GM18909 (cell line): ENCODE measurements around the gene DDA1.

Source experiments
- ATAC-seq: cut with Tn5 transposase; IDR thresholded peaks from one replicate; pipeline ENCODE4 v1.9.1; 2021; ENCODE audit warnings: mild to moderate bottlenecking; ENCODE audit not compliant: unreplicated experiment, poor library complexity

DDA1 gene

DNA sequence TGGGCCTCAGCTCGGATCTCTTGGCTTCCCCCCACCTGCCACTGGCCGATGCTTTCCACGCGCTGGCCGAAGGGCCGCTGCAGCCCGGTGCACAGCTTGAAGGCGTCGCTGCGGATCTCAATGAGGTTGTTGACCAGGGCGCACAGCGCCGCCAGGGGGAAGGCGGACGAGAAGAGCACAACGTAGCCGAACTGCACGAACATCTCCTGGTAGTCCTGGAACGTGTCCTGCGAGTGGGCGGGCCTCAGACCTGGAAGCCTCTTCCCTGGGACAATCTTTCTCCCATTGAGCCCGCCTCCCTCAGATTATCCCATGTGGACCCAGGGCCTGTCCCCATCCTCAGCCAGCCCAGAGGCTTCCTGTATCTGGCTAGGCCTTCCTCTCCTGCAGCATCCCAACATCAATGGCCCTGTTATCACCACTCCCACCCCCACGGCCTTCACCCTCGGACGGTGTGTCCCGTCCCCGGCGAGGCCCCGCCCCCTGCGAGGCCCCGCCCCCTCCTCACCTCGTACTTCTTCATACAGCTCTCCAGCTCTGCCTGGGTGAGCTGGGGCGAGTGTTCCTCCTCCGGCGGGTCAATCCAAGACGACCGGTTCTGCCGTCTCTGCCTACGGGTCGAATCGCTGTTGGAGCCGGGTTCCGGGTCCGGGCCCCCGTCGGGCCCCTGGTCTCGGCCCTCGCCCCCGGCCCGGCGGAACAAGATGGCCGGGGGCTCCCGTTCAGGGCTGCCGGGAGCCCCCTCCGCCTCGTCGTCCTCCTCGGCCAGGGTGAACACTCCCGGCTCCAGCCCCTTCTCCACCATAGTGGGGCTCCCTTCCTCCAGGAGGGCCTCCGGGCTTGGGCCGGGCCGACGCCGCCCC, 18.5 kb downstream of the DDA1 start:
- ATAC-seq: no peak

DNA sequence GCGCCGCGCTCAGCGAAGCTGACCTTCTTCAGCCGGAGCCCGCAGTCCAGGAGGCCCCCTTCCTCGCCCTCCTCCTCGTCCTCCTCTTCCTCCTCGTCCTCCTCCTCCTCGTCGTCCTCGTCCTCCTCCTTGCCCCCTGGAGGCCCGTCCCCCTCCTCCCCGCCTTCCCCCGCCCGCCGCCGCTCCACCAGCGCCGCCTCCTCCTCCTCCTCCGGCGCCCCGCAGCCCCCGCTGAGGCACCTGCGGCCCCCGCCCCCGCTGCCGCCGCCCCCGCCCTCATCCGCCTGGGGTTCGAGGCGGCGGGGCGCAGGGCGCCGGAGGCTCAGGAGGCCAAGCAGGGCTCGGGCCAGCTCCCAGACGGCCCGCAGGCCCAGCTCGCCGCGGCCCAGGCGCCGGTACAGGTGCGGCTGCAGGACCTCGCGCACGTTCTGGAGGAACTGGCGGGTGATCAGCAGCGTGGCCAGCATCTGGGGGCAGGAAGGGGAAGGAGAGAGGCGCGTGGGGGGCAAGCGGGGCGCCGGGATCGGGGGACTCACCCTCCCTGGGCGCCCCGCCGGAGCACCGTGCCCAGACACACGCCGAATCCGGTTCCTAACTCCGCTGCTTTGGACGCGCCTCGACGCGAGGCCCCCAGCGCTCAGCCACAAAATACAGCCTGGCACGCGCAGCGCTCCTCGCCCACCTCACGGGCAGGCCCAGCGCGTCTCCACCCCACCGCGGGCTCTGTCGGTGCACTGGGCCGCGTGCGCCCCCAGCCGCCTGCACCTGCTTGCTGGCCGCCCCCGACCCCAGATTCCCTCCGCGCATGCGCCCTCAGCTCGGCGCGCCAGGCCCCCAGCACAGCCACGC, 19.4 kb downstream of the DDA1 start:
- no peak for ATAC-seq

DNA sequence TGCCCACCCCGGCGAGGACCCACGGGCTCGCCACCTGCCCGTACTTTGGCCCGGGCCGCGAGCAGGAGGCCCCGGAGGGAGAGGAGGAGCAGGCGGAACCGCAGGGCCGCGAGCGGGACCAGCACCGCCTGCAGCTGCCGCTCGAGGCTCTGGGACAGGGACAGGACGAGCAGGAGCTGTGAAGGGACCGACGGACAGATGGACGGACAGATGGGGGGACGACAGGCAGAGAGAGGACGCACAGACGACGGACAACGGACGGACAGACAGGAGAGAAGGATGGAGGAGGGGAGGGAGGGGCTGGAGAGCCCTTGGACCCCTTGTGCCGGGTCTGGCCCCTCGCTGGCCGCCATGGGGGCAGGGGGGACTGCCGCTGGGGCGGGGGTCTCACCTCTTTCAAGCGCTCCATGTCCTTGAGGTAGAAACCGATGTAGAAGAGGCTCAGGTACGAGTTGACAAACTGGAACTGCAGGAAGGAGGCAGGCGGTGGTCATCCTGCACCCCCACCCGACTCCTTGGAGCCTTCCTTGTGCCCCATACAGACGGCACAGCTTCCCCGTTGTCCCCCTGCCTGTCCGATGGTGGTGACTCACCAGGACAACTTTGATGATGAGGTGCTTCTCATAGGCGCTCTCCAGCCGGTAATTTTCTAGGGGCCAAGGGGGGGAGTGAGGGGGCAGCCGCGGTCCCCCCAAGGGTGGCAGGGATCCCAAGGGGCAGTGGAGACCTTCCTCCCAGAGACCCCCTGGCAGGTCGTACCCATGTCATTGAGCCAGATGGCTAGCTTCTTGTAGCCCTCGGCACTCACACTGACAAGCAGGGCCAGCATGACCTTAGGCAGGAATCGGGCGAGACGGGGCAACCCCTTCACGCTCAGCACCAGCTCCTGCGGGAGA, 20.3 kb downstream of the DDA1 start:
- no peak for ATAC-seq

DNA sequence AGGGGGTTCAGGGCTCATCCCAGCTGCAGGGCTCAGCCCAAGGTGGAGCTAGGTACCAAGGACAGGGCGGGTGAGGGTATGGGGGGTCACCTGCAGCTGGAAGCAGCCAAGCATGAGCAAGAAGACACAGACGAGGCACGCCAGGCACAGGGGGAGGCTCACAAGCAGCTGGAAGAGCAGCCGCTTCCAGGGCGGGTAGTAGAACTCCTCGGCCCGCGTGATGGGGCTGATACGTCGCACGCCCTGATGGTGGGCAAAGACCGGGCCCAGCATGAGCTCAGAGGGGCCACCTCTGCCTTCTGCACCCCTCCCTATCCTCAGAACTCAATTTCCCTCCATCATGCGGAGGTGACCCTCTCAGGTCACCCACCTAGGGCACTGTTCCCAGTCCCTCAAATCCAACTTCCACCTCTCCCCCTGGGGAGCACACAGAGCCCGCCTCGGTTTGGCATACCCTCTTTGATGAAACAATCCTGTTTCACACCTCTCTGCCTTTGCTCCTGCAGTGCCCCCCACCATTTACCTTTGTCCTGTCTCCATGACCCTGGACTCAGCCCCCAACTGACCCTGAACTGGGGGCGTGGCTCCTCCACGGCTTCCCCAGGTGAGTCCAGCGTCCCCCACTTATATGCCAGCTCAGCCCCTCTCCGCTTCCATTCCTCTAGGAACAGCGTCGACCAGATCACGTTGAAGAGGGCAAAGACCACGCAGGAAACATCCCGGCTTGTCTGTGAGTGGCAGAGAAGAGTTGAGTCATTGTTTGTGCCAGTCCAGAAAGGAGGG, 21.1 kb downstream of the DDA1 start:
- no peak for ATAC-seq

DNA sequence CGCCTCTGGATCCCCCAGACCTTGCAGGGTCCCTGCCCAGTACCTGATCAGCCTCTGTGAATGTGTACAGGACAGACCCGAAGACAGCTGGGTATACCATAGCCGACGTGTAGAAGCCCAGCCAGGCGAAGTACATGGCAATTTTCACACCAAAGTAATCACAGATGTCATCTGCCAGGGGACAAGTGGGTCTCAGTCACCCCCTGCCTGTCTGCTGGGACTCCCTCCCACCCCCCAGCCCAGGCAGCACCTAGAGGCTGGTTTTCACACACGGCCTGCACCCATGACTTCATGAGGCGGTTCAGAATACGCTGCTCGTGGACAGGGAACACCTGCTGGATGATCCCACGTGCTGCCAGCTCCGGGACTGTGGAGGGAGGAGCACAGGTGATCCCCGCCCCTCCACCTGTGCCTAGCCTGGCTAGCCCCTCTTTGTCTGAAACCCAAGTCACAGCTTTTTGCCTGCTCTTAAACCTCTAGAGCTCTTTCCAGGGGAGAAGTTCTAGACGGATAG, 21.7 kb downstream of the DDA1 start:
- no peak for ATAC-seq

DNA sequence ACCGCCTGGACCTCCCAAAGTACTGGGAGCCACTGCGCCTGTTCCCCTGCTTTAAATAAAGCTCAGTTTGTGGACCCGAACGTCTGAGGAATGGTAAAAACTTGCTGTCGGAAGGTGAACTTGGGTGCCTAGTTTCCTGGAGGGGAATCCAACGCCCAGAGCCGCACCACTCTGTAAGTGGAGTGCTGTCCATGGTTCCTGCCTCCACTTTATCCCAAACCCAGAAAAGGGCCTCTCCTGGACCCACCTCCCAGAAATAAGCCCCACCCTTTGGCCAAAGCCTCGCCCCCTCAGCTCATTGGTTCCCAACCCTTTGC, 23.0 kb downstream of the DDA1 start:
- ATAC-seq: no peak

DNA sequence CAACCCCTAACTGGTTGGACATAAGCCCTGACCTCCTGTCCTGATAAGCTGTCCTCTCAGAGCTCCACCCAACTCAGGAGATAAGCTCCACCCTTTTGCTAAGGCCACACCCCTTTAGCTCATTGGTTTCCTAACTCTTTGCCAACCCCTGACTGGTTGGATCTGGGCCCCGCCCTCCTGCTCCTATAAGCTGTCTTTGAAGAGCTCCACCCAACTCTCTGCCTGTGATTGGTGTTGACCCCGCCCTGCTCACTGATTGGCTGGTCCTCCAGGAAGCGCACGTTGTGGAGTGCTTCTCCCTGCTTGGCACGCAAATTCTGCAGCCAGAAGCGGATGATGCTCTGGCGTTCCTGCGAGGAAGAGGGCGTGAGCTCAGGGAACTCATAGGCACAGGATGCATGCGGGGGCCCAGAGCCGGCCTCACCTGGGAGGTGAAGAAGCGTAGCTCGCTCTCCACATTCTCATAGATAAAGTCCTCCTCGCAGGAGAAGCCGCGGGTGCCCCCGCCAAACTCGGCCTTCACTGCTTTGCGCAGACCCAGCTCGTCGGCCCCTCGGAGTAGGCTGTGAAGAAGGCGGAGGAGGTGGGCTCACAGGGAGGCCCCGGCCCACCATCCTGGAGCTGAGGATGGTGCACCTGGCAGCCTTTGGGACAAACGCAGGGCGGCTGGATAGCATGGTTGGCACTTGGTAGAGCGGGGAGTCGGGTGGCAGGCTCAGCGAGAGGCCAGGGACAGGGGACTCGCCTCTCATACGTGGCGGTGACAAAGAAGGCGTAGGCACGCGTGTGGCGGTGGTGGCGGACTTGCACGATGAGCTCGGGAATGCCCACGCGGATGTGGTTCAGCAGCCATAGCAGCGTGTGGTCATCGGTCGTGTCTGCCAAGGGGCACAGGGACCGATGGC, 23.6 kb downstream of the DDA1 start:
- no peak for ATAC-seq

DNA sequence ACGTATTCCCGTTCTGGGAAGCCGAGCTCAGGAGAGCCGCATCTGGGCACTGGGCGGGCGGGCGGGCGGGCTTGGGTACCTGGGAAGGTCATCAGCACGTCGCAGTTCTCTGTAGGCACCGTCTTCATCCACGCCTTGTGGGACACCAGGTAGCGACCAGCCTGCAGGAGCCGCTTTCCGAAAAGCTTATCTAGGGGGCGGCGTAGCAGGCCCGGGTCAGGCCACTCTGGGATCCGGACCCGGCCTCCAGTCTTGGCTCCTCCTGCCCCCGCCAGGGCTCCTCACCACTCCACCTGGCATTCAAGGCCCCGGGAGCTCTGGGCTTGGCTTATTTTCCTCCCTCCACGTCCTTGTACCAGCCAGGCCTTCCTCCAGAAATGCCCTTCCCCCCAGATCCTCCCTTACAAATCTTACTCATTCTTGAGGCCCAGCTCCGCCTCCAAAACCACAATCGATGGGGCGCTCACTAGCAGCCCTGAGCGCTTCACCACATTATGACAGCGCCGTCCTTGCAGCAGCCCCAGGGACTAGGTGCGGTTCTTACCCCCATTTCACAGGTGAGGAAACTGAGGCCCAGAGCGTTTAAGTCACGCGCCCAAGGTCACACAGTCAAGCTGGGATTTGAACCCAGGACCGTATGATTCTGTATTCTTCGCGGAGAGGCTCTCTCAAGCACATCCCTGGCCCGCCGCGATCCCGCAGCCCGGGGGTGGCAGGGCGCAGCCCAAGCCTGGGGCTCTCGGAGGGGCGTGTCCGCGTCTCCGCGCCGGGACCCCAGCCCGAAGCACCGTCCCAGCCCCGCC, 24.4 kb downstream of the DDA1 start:
- no peak for ATAC-seq

DNA sequence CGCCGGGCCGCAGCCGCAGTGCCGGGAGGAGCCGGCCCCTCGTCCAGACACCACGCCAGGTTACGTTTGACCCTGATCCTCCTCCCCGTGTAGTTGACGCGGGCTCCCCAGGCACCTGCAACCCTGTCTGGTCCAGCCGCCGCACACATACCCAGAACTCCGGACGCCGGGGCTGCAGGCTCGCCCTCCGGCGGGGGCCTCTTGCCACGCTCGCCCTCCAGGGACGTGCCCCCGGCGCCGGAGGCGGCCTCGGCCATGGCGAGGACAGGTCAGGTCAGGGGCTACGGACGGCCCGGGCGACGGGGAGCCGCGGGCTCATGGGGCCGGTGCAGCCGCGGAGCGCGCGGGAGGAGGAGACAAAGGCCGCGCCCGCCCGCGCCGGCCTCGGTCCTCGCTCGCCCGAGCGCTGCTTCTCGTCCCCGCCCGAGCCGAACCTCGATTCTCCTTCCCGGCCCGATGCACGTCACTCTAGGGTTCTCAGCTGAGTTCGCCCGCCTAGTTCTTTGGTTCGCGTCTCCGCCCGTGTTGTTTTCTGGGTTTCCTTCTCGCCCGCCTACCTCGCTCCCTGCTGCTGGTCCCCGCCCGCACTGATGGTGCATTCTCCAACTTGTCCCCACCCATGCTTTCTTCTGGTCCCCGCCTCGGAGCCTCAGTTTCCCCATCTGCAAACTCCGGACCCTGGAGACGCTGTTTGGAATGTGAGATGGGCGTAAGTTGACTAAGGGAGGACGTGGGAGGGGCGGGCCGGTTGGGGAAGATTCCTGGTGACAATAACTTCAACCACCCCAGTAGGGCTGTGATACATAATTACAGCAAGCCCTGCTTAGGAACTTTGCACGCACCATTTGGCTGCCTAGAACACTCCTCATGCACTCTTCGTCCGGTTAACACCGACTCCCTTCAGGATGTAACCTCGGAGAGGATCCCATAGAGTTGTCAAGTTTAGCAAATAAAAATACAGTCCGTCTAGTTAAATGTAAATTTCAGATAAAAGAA, 25.3 kb downstream of the DDA1 start, which contains the start of gene ANO8:
Gene ANO8, minus strand, starts transcription at position 442 of the 996 bp plus-strand sequence. Its CDS starts 185 bp downstream, at position 257.
- peak; percentile 59 for ATAC-seq

DNA sequence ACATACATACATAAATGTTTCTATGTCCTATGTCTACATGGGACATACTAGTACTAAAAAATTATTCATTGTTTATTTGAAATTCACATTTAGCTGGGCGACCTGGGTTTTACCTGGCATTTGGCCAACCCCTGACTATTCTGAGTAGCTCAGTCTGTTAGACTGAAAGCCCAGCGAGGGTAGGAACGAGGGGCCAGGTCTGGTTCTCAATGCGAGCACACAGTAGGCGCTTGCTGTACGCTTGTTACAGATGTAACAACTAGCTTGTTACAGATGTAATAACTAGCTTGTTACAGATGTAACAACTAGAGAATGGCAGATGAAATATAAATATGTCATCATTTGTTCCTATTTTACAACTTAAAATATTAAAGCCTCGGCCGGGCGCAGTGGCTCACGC, 26.2 kb downstream of the DDA1 start:
- ATAC-seq: no peak

DNA sequence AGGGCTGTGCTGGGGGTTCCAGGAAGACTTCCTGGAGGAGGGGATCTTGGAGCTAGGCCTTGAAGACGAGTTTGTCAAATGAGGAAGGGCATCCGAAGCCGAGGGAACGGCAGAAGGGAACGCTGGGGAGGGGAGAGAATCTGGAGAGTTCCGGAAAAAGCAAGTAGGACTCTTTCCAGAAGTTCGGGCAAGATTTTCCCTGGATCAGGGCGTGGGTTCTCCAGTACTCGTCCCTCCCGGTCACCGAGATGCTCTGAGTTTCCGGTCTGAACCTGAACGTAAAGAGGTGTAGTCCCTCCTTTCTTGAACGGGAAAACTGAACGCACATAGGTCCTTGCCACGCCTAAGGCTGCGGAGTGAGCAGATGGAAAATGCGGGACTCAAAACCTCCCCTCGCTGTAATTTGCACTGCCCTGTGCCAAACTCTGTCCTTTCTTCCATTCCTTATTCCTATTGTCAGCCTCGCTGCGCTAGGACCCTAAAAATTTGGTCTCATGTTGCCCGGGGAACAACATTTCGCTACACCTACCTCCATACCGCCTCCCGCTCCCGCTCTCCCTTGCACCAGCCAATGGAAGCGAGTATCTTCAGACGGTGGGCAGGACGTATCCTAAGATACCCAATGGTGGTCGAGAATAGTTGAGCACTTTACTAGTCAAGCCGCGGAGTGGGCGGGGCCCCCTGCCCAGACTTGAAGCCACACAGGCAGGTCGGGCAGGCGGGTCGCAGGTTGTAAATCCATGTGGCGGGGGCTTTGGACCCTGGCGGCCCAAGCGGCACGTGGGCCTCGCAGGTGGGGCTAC, 27.7 kb downstream of the DDA1 start, which contains the start of gene GTPBP3:
Gene GTPBP3, plus strand, starts transcription at position 682 of the 803 bp plus-strand sequence. Its CDS starts 59 bp downstream, at position 741.
- ATAC-seq: peak; percentile 74

DNA sequence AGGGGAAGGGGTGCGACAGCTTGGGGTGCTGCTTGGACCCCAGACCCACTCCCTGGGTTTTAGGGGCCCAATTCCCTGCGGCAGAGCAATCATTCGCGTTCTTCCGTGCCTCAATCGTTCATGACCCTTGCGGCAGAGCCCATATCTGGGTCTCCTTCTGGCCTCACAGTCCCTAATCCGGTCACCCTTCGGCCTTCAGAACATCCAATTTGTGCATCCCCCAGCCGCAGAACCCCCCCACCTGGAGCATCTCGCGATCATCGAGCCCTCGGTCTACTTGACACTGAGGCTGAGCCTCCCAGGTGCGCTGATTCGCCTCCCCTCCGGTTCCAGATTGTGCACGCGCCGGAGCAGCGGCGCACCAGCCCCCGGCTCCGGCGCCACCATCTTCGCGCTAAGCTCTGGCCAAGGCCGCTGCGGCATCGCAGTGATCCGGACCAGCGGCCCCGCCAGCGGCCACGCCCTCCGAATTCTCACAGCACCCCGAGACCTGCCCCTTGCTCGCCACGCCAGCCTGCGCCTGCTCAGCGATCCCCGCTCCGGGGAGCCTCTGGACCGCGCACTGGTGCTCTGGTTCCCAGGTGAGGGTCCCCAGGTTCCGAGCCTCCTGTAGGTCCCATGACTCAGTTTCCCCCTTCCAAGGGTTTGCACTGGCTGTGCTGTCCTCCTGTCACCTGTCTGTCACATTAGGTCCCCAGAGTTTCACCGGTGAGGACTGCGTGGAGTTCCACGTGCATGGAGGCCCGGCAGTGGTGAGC, 28.5 kb downstream of the DDA1 start:
- ATAC-seq: peak; percentile 5

DNA sequence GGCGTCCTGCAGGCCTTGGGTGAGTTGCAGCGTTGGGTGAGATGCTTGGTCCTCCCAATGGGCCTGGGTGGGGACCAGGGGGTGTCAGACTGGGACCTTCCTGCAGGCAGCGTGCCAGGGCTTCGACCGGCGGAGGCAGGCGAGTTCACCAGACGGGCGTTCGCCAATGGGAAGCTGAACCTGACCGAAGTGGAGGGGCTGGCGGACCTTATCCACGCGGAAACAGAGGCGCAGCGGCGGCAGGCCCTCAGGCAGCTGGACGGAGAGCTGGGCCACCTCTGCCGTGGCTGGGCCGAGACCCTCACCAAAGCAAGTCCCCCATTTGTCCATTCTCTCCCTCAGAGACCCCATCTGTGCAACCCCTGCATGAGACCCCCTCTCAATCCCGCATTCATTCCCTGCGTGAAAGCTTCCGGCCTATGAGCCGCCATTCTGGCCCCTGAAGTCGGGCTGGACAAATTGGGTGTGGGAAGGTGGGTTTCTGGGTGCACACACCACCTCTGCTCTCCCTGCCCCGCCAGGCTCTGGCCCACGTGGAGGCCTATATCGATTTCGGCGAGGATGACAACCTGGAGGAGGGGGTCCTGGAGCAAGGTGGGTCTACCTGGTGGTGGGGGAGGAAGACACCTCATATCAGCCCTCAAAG, 29.2 kb downstream of the DDA1 start:
- ATAC-seq: no peak

DNA sequence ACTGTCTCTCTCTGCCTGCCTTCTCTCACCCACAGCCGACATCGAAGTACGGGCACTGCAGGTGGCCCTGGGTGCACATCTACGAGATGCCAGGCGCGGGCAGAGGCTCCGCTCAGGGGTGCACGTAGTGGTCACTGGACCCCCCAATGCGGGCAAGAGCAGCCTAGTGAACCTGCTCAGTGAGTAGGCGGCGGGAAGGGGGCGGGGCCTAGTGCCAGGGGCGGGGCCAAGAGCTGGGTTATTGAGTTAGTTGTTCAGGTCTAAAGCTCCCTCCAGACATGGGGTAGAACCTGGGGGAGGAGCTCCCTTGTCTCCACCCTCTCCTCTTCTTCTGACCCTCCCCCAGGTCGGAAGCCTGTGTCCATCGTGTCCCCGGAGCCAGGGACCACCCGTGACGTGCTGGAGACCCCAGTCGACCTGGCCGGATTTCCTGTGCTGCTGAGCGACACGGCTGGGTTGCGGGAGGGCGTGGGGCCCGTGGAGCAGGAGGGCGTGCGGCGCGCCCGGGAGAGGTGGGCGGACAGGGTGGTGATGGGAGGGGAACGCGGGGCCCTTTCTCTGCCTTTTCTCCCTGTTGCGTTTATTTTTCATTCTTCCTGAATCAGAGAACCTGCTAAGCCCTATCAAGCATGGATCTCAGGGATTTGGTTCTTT, 29.9 kb downstream of the DDA1 start:
- no peak for ATAC-seq
